Lower lobe of right lung (tissue), 2 donors: Measurements from ENCODE around the gene SRPRA. TPM values are rescaled to one million over a fixed set of nuclear protein-coding genes. Genes with fewer than 3 reads are reported as not detected.
A peak's percentile ranks its signal among the peaks of the same experiment; 100 is the strongest.

Experiments
- ATAC-seq, 2 donors: fragments of 200-7000 bp; cut with Tn5 transposase; one replicate each; pipeline ENCODE4 v1.9.1; 2020 to 2022; ENCODE audit warnings: mild to moderate bottlenecking in 2 of 2, moderate library complexity in 2 of 2
- DNase-seq: peaks from one replicate; pipeline ENCODE4 v3.0.0-alpha.2; 2020
- H3K27ac ChIP-seq: fragments of 200-600 bp; one replicate; pipeline ENCODE4 v1.8.0; 2022
- H3K27me3 ChIP-seq: fragments of 200-600 bp; one replicate; pipeline ENCODE4 v1.8.0; 2022; ENCODE audit warnings: low read depth
- H3K36me3 ChIP-seq: fragments of 200-600 bp; one replicate; pipeline ENCODE4 v1.8.0; 2022; ENCODE audit warnings: mild to moderate bottlenecking
- H3K4me1 ChIP-seq: fragments of 200-600 bp; one replicate; pipeline ENCODE4 v1.8.0; 2022
- H3K4me3 ChIP-seq: fragments of 200-600 bp; one replicate; pipeline ENCODE4 v1.8.0; 2022; ENCODE audit warnings: mild to moderate bottlenecking
- H3K9me3 ChIP-seq: fragments of 200-600 bp; one replicate; pipeline ENCODE4 v1.8.0; 2022
- CTCF ChIP-seq: fragments of 200-600 bp; IDR thresholded peaks from one replicate; pipeline ENCODE4 v1.8.0; 2022; ENCODE audit warnings: antibody characterized with exemption, mild to moderate bottlenecking
- intact Hi-C: fragments of 100-400 bp; cut with DNase I; formaldehyde crosslinking; loops from one replicate; pipeline ENCODE4 v1.11.0; 2022
- total RNA-seq: library from RNA; stranded (reverse); fragmentation: NEBNext Ultra II Directional; extraction: Animal tissue kit (Norgen Biotek cat#: 25700); gene quantifications from one replicate; pipeline ENCODE4 v1.2.1, GENCODE V29; 2021
- donor health status: DM: no; HTN: yes; CAD: no; lungs with severe emphysema.

The SRPRA gene
- total RNA-seq, 1 donor from 2014 or later: 108 TPM

GRCh38 chr11:126293726-126294125 lies 25.0 kb upstream of the SRPRA start:
- H3K36me3 ChIP-seq: peaks cover 75% of the 10 kb centered on the region
- no peaks in the 10 kb centered on the region for H3K27me3 ChIP-seq
- intact Hi-C loops: no loop called here
- H3K9me3 ChIP-seq: no peaks in the 10 kb centered on the region
- H3K4me1 ChIP-seq: no peaks in the 10 kb centered on the region
- DNase-seq (no peak), ATAC-seq (no peak)
- no peak for TF ChIP-seq CTCF
- no peak overlapping the region for H3K4me3 ChIP-seq
- H3K27ac ChIP-seq: no peak overlapping the region

- DNase-seq (no peak), ATAC-seq (no peak)
- H3K36me3 ChIP-seq: peaks cover 74% of the 10 kb centered on the region
- intact Hi-C loops: no loop called here
- H3K9me3 ChIP-seq: no peaks in the 10 kb centered on the region
- no peak overlapping the region for H3K27ac ChIP-seq
- TF ChIP-seq CTCF: no peak
- no peaks in the 10 kb centered on the region for H3K4me1 ChIP-seq
- H3K4me3 ChIP-seq: no peak overlapping the region
- no peaks in the 10 kb centered on the region for H3K27me3 ChIP-seq
These were observed 22.2 kb upstream of the SRPRA start for GRCh38 chr11:126290887-126291286.

- H3K36me3 ChIP-seq: peaks cover 59% of the 10 kb centered on the region
- intact Hi-C loops: no loop called here
These were observed 19.5 kb upstream of the SRPRA start for GRCh38 chr11:126288237-126288636.

GRCh38 chr11:126284829-126285228 lies 16.1 kb upstream of the SRPRA start:
- Histone ChIP-seq H3K36me3 (peaks cover 25% of the 10 kb centered on the region), H3K9me3 (no peaks in the 10 kb centered on the region), H3K27me3 (no peaks in the 10 kb centered on the region), H3K27ac (no peak overlapping the region), H3K4me3 (no peak overlapping the region), H3K4me1 (peaks cover 48% of the 10 kb centered on the region)
- intact Hi-C loops: no loop called here
- TF ChIP-seq CTCF: no peak
- DNase-seq (no peak), ATAC-seq (no peak)

More at GRCh38 chr11:126288237-126288636, 19.5 kb upstream of the SRPRA start:
- Histone ChIP-seq H3K27me3 (no peaks in the 10 kb centered on the region), H3K27ac (no peak overlapping the region), H3K4me3 (no peak overlapping the region), H3K4me1 (peaks cover 20% of the 10 kb centered on the region), H3K9me3 (no peaks in the 10 kb centered on the region)
- DNase-seq (no peak), ATAC-seq (no peak)
- TF ChIP-seq CTCF: no peak

- ATAC-seq: peak; percentile 89 to 92
- H3K9me3 ChIP-seq: no peaks in the 10 kb centered on the region
- peak within 1 kb of the TSS; percentile 83 for H3K4me3 ChIP-seq
- no peaks in the 10 kb centered on the region for H3K27me3 ChIP-seq
- H3K36me3 ChIP-seq: peaks cover 9% of the 10 kb centered on the region
- peak within 1 kb of the TSS; percentile 94 for H3K27ac ChIP-seq
- TF ChIP-seq CTCF: no peak
- DNase-seq: peak; percentile 82
- H3K4me1 ChIP-seq: peaks cover 48% of the 10 kb centered on the region
- intact Hi-C loops: no loop called here
These were observed 14.3 kb upstream of the SRPRA start, which contains the start of gene TIRAP for GRCh38 chr11:126282736-126283591. Gene TIRAP (plus strand): TSS chr11:126283093. CDS start chr11:126290895, 7,802 bp downstream.
